Activated CD4-positive, alpha-beta T cell treated with anti-CD3 and anti-CD28 coated beads, Interleukin-2, amount 10 ng/mL, durations not matched to agents 7 days and 5 days (primary cell): Measurements from ENCODE around the gene MAT2B. TPM values are rescaled to one million over a fixed set of nuclear protein-coding genes. Genes with fewer than 3 reads are reported as not detected.
A peak's percentile ranks its signal among the peaks of the same experiment; 100 is the strongest.

ENCODE experiments used
- CTCF ChIA-PET: fragments of 350-600 bp; sonication (Branson Sonifier 250); formaldehyde crosslinking; loops from one replicate; lab custom pipeline; 2021; ENCODE audit warnings: antibody characterized with exemption; lab: Charles Lee
- POLR2A ChIA-PET: fragments of 350-600 bp; sonication (Branson Sonifier 250); formaldehyde crosslinking; loops from one replicate; lab custom pipeline; 2021; ENCODE audit warnings: antibody characterized with exemption; lab: Charles Lee
- DNase-seq: peaks from one replicate; pipeline ENCODE4 v3.0.0-alpha.2; 2020
- H3K27ac Mint-ChIP-seq: one replicate; pipeline ENCODE4 v1.8.0; 2021; ENCODE audit warnings: mild to moderate bottlenecking, moderate library complexity, mixed read lengths
- H3K27me3 Mint-ChIP-seq: one replicate; pipeline ENCODE4 v1.8.0; 2021; ENCODE audit warnings: mixed read lengths
- H3K36me3 Mint-ChIP-seq: one replicate; pipeline ENCODE4 v1.8.0; 2021; ENCODE audit warnings: low read depth, mixed read lengths
- H3K4me1 Mint-ChIP-seq: one replicate; pipeline ENCODE4 v1.8.0; 2021; ENCODE audit warnings: mixed read lengths
- H3K4me3 Mint-ChIP-seq: one replicate; pipeline ENCODE4 v1.8.0; 2021; ENCODE audit warnings: mild to moderate bottlenecking, moderate library complexity, mixed read lengths
- H3K9me3 Mint-ChIP-seq: one replicate; pipeline ENCODE4 v1.8.0; 2021; ENCODE audit warnings: mixed read lengths
- total RNA-seq, 2 experiments: library from RNA; stranded (reverse); gene quantifications; one replicate each; pipeline ENCODE4 v1.2.3, GENCODE V29; 2021

The MAT2B gene
- total RNA-seq, result 10 to 100 TPM; 91.4 to 94.4 TPM

DNA sequence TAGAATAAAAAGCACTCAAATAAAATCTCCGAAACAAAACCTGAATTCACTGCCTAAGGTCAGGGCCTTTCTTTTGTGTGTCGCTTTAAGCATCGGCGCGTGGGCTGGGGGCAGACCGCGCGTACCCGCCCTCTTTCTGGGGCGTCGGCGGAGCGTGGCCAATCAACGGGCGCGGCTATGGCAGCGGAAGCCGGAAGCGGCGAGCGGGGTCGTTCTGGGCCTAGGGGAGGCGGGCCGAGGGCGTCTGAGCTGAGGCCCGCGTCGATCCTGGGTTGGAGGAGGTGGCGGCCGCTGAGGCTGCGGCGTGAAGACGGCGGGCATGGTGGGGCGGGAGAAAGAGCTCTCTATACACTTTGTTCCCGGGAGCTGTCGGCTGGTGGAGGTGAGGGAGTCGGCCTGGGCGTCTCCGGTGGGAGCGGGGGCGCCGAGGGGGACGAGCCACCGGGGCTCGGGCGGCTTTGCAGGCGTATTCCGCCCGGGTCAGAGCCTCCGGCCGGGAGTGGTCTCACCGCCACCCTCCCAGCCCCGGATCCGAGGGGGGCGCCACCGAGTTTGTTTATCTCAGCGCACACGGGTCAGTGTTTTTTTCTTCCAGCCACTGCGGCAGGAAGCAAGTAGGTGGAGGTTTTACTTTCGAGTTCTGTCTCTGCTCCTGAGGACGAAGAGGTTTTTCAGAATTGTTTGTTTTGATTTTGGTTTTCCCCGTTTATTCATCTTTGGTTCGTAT is at the start of gene MAT2B:
Gene MAT2B (plus strand): TSS at position 252 of the 727 bp plus-strand sequence. CDS start 68 bp downstream, at position 320.
- peak; percentile 95 for DNase-seq
- peaks cover 17% of the 10 kb centered on the region for H3K36me3 Mint-ChIP-seq
- CTCF ChIA-PET, result interaction anchor here (0.7 to 1.2 kb wide), 12 partner anchors 9 to 1653 kb away, joined by 3 to 12 read pairs (median 3); partner anchors contain the start of genes HMMR and NUDCD2
- peak within 1 kb of the TSS; percentile 88 for H3K4me3 Mint-ChIP-seq
- H3K4me1 Mint-ChIP-seq, result peaks cover 42% of the 10 kb centered on the region
- H3K27me3 Mint-ChIP-seq, result no peaks in the 10 kb centered on the region
- POLR2A ChIA-PET, result interaction anchor here (0.7 to 2.1 kb wide), 2 partner anchors 45 to 47 kb away, joined by 3 to 23 read pairs; partner anchors contain the start of genes HMMR and NUDCD2
- peak within 1 kb of the TSS; percentile 96 for H3K27ac Mint-ChIP-seq
- no peaks in the 10 kb centered on the region for H3K9me3 Mint-ChIP-seq

DNA sequence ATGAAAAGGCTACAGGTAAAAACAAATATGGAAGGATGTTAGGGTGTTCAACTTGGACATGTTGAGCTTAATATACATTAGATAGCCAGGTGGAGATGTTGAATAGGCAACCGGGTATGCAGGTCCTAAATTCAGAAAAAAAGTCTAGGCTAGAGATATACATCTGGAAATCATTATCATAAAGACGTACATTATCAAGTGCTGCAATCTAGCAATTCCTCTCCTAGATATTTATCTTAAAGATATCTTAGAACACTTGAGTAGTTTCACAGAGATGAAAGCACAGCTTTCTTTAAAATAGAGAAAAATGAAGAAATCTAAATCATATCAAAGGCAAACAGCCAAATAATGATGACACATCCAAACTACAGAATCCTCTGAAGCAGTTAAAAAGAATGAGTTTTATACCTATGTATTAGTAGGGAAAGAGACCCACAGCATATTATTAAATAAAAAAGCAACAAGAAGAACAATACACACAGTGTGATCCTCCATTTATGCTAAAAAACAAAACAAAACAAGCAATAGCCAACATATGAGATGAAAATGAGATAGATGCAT is 49.3 kb upstream of the MAT2B start:
- no peak for DNase-seq
- Mint-ChIP-seq H3K4me3 (no peak overlapping the region), H3K4me1 (peaks cover 30% of the 10 kb centered on the region), H3K27ac (peak overlapping the region; percentile 10), H3K27me3 (no peaks in the 10 kb centered on the region), H3K9me3 (no peaks in the 10 kb centered on the region), H3K36me3 (peaks cover 48% of the 10 kb centered on the region)
- CTCF ChIA-PET, result interaction anchor here (0.6 to 1.8 kb wide), 2 partner anchors 14 to 233 kb away, joined by 4 to 5 read pairs; no protein-coding TSS in a partner anchor
- POLR2A ChIA-PET, result interaction anchor here (0.7 kb wide), 1 partner anchor 14 kb away, joined by 3 read pairs; no protein-coding TSS in a partner anchor

DNA sequence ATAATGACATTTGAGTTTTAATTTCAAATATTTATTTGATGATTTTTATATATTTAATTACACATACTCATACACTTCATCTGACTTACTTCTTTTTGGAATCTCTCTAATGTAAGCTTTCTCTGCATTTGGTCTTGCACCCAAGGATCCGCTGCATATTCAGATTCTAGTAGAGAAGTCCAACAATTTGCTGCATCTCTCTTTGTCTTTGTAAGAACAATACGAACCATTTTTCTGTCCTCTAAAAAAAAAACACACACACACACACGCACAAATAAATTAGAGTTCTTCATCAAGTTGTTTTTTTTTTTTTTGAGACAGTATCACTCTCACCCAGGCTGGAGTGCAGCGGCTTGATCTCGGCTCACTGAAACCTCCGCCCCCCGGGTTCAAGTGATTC is 48.6 kb upstream of the MAT2B start:
- Mint-ChIP-seq H3K4me1 (peaks cover 32% of the 10 kb centered on the region), H3K27me3 (no peaks in the 10 kb centered on the region), H3K4me3 (no peak overlapping the region), H3K36me3 (peaks cover 46% of the 10 kb centered on the region), H3K27ac (peak overlapping the region; percentile 7), H3K9me3 (no peaks in the 10 kb centered on the region)
- POLR2A ChIA-PET, result interaction anchor here (0.7 kb wide), 1 partner anchor 14 kb away, joined by 3 read pairs; no protein-coding TSS in a partner anchor
- CTCF ChIA-PET, result interaction anchor here (1.8 kb wide), 1 partner anchor 15 kb away, joined by 5 read pairs; no protein-coding TSS in a partner anchor
- DNase-seq, result no peak

DNA sequence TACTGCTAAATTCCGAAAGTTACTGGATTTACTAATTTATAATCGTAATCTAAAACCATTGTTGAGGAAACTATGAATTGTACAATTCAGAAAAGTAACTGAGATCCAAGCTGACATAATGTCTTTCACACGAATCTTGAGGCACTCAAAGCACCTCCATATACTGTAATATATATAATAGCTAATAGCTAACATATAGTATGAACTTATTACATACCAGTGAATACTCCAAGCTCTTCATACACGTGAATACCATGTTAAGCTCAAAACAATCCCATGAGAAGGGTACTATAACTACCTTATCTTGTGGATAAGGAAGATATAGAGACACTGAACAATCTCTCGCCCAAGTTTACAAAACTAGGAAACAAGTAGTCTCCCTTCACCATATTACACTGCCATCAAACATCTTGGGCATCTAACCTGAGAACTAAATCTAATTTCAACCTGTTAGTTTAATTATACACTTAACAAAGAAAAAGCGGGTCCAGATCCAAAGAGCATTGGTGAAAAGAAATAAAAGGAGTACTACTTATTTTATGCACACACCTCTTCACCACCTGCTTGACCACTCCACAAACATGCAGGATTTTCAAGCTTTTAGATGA is 46.5 kb upstream of the MAT2B start:
- Mint-ChIP-seq H3K4me1 (peaks cover 49% of the 10 kb centered on the region), H3K9me3 (no peaks in the 10 kb centered on the region), H3K4me3 (peak overlapping the region; percentile 91), H3K27me3 (no peaks in the 10 kb centered on the region), H3K36me3 (peaks cover 42% of the 10 kb centered on the region), H3K27ac (peak overlapping the region; percentile 99)
- CTCF ChIA-PET, result interaction anchor here (0.6 to 4.7 kb wide), 6 partner anchors 12 to 49 kb away, joined by 3 to 28 read pairs (median 4); partner anchors contain the start of gene CCNG1
- DNase-seq, result no peak
- POLR2A ChIA-PET, result interaction anchor here (1.1 to 1.4 kb wide), 2 partner anchors 44 to 47 kb away, joined by 3 read pairs; partner anchors contain the start of gene MAT2B

DNA sequence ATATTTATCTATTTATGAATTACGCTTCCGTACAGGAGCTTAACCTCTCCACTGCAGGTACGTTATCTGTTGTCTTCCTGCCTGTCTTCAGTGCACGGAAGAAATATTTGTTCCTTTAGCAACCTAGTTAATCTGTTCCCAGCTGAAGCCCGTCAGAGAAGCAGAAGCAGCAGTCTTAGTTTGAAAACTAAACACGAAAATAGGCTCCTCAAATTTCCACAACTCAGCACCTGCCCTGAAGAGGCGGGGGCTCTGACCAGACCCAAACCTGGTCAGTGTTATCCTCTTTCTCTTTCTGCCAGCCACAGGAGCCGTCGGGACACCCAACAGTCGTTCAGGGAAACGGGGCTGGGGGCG is 46.0 kb upstream of the MAT2B start:
- CTCF ChIA-PET, result interaction anchor here (0.6 to 4.7 kb wide), 6 partner anchors 12 to 49 kb away, joined by 3 to 28 read pairs (median 7); partner anchors contain the start of genes CCNG1 and MAT2B
- POLR2A ChIA-PET, result interaction anchor here (1.4 kb wide), 1 partner anchor 44 kb away, joined by 3 read pairs; no protein-coding TSS in a partner anchor
- peak overlapping the region; percentile 99 for H3K27ac Mint-ChIP-seq
- H3K27me3 Mint-ChIP-seq, result no peaks in the 10 kb centered on the region
- peaks cover 47% of the 10 kb centered on the region for H3K36me3 Mint-ChIP-seq
- H3K4me3 Mint-ChIP-seq, result peak overlapping the region; percentile 91
- H3K4me1 Mint-ChIP-seq, result peaks cover 54% of the 10 kb centered on the region
- H3K9me3 Mint-ChIP-seq, result no peaks in the 10 kb centered on the region
- DNase-seq, result no peak

DNA sequence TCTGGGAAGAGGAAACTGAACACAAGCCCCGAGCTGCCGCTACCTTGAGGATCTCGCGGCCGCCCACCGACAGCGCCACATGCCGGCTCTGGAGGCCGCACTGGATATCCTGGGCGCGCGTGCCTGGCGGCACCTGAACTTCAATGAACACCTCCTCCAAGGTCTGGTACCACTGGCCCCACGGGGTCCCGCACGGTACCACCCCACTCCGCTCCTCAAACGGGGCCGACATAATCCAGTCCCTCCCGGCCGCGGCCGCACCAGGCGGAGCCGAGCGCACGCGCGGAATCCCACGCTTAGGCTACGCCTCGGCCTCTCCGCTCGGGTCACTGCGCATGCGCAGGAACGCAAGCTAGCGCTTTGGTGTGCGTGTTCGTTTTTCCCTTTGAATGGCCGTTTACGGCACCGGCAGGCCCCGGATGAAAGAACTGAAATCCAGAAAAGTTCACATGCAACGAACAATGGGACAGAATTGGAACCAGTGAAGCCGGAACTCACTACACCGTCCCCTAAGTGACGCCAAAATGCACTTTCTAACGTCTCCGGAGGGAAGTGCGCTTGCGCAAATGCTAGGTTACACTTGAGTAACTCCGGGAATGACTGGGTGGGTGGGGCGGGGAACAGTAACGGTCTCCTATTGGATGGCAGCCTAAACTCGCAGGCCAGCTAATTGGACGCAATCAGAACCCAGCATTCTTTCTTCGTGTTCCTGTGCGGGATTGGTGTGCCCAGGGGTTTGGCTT is 45.4 kb upstream of the MAT2B start, which contains the start of gene NUDCD2:
Gene NUDCD2 (minus strand): TSS at position 284 of the 743 bp plus-strand sequence. CDS start 52 bp downstream, at position 232.
- Mint-ChIP-seq H3K27ac (peak within 1 kb of the TSS; percentile 99), H3K9me3 (no peaks in the 10 kb centered on the region), H3K27me3 (no peaks in the 10 kb centered on the region), H3K4me3 (peak within 1 kb of the TSS; percentile 91), H3K36me3 (peaks cover 47% of the 10 kb centered on the region), H3K4me1 (peaks cover 55% of the 10 kb centered on the region)
- POLR2A ChIA-PET, result interaction anchor here (0.5 to 2.2 kb wide), 4 partner anchors 18 to 45 kb away, joined by 3 to 23 read pairs (median 4); partner anchors contain the start of genes CCNG1 and MAT2B
- DNase-seq, result peak; percentile 96
- CTCF ChIA-PET, result interaction anchor here (0.6 to 4.7 kb wide), 10 partner anchors 9 to 50 kb away, joined by 3 to 28 read pairs (median 3); partner anchors contain the start of genes CCNG1 and MAT2B

DNA sequence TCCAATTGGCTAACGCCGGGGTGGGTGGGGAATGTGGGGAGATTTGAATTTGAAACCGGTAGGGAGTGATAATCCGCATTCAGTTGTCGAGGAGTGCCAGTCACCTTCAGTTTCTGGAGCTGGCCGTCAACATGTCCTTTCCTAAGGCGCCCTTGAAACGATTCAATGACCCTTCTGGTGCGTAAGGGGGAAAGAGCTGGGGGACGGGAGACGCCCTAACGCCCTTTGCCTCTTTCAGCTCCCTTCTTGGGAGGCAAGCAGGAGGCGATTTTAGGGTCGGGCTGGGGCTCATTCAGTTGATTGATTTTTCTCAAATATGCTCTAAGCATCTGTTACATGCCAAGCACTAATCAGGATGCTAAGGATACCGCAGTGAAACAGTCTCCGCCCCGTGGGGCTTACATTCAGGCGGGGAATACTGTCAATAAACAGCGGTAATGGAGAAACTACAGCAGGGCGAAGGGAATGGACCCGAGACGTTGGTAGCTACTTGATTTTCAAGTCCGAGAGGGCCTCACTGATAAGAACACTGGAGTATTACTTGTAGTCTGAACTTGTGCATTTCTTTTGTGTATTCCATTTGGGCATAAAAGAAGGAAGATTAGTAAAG is 44.8 kb upstream of the MAT2B start, which contains the start of gene HMMR:
Gene HMMR (plus strand): TSS at position 71 of the 610 bp plus-strand sequence. CDS start 61 bp downstream, at position 132.
- peaks cover 51% of the 10 kb centered on the region for H3K4me1 Mint-ChIP-seq
- CTCF ChIA-PET, result interaction anchor here (0.6 to 4.7 kb wide), 13 partner anchors 8 to 49 kb away, joined by 3 to 28 read pairs (median 3); partner anchors contain the start of genes CCNG1 and MAT2B
- no peaks in the 10 kb centered on the region for H3K9me3 Mint-ChIP-seq
- H3K27me3 Mint-ChIP-seq, result no peaks in the 10 kb centered on the region
- peak within 1 kb of the TSS; percentile 91 for H3K4me3 Mint-ChIP-seq
- H3K27ac Mint-ChIP-seq, result peak within 1 kb of the TSS; percentile 99
- DNase-seq, result no peak
- POLR2A ChIA-PET, result interaction anchor here (0.5 to 2.2 kb wide), 5 partner anchors 18 to 46 kb away, joined by 3 to 23 read pairs (median 3); partner anchors contain the start of genes CCNG1 and MAT2B
- H3K36me3 Mint-ChIP-seq, result peaks cover 41% of the 10 kb centered on the region

DNA sequence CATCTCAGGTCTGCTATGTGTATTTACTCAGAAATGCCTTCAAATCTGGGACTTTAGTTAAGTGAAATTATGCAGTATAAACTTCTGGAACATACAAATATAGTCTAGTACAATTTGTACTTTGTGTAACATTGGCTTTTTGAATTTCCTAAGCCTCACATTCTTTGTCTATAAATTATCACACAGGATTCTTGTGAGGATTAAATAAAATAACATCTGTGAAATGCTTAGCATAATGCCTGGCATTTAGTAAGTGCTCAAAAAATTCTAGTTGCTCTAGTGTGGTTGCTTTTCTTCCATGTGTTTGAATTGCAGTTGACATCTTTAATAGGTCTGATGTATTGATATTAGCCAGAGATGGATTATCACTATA is 42.4 kb upstream of the MAT2B start:
- H3K4me3 Mint-ChIP-seq, result peak overlapping the region; percentile 91

DNA sequence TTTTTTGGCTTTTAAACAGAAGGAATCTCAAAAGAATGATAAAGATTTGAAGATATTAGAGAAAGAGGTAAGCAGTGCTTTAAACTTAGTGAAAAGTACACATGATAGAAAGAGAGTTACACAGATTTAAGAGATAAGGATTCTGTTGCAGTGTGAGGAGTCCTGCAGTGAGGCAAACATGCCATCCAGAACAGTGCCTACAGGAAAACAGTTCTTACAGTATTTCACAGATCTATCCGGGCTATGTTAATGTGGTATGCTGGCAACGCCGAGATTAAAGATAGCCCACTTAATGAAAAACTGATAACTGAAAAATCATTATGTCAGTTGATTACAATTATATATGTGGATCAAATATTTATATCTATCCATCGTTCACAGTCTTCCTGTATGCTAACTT is 37.7 kb upstream of the MAT2B start:
- ChIA-PET POLR2A (no interaction called here), CTCF (interaction anchor here (1.1 kb wide), 1 partner anchor 38 kb away, joined by 5 read pairs; the partner anchor contains the start of gene MAT2B)
- Mint-ChIP-seq H3K27me3 (no peaks in the 10 kb centered on the region), H3K9me3 (no peaks in the 10 kb centered on the region), H3K27ac (peak overlapping the region; percentile 81), H3K4me1 (peaks cover 35% of the 10 kb centered on the region), H3K36me3 (peaks cover 51% of the 10 kb centered on the region), H3K4me3 (no peak overlapping the region)
- no peak for DNase-seq

More for the DNA sequence above, 42.4 kb upstream of the MAT2B start:
- no peak for DNase-seq
- no peaks in the 10 kb centered on the region for H3K9me3 Mint-ChIP-seq
- peaks cover 33% of the 10 kb centered on the region for H3K36me3 Mint-ChIP-seq
- ChIA-PET CTCF (interaction anchor here (3.8 kb wide), 1 partner anchor 42 kb away, joined by 12 read pairs; the partner anchor contains the start of gene MAT2B), POLR2A (no interaction called here)
- H3K27ac Mint-ChIP-seq, result peak overlapping the region; percentile 99
- H3K27me3 Mint-ChIP-seq, result no peaks in the 10 kb centered on the region
- peaks cover 43% of the 10 kb centered on the region for H3K4me1 Mint-ChIP-seq

DNA sequence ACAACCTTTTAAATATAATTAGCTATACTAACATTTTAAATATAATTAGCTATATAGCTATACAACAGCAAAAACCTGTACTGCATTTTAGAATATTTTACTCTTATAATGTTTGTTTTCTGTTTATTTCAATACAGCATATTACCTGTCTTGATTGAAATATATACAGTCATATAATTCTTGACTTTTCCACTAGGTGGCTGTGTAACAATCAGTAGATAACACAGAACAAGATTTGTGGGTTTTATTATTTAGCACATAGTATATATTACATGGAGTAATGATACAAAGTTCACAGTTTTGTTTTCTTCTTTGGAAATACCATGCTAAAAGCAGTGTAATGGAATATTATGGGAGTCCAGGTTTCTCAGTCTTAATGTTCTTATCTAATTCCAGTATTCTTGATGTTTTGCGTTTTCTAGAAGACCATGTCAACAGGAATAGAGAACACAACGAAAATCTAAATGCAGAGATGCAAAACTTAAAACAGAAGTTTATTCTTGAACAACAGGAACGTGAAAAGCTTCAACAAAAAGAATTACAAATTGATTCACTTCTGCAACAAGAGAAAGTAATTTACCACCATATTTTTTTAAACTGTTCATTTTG is 31.7 kb upstream of the MAT2B start:
- Mint-ChIP-seq H3K4me1 (peaks cover 5% of the 10 kb centered on the region), H3K27ac (no peak overlapping the region), H3K27me3 (no peaks in the 10 kb centered on the region), H3K9me3 (no peaks in the 10 kb centered on the region), H3K36me3 (peaks cover 70% of the 10 kb centered on the region), H3K4me3 (no peak overlapping the region)
- ChIA-PET CTCF (interaction anchor here (0.6 to 1.6 kb wide), 4 partner anchors 9 to 80 kb away, joined by 3 to 7 read pairs (median 3); no protein-coding TSS in a partner anchor), POLR2A (no interaction called here)
- no peak for DNase-seq
